GM19025 (cell line): ENCODE measurements around the gene DIRAS3.
"Not testable (repeated sequence)": the region's sequence is repeated elsewhere in the genome, so short reads cannot be mapped to it uniquely, and the experiment has no call there.

Source experiments
- ATAC-seq: cut with Tn5 transposase; IDR thresholded peaks from one replicate; pipeline ENCODE4 v1.9.1; 2021; ENCODE audit warnings: mild to moderate bottlenecking, low read depth, moderate library complexity; ENCODE audit not compliant: unreplicated experiment

Gene DIRAS3

DNA sequence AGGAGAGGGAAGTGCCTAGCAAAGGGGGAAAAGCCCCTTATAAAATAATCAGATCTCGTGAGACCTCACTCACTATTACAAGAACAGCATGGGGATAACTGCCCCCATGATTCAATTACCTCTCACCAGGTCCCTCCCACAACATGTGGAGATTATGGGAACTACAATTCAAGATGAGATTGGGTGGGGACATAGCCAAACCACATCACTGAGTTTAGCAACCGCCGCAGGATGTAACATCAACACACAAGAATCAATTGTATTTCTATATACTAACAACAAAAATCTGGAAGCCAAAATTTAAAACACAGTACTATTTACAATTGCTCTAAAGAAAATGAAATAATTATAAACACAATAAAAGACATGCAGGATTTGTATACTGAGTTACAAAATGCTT lies 21.9 kb downstream of the DIRAS3 start:
- no peak for ATAC-seq

GRCh38 chr1:68024635-68025338 lies 25.6 kb downstream of the DIRAS3 start:
- no peak for ATAC-seq

- ATAC-seq: no peak
Measured at GRCh38 chr1:68016381-68016780, 34.0 kb downstream of the DIRAS3 start.

DNA sequence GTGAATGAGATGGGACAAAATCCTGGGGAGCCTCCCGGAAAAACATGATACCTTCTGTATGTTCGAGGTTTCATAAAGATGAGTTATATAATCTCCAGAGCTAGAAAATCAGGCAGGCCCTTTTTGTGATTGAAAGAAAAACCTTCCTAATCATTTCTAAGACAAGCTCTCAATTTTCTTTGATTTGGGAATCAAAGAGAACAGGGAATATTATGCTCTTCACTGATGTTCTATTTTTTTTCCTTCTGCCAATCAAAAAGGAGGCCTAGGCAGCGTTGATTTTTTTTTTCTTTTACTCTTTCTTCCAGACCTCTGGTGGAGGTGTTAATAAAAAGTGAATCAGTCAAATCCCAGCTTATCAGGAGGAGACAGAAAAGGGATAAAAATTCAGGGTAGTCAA lies 34.5 kb downstream of the DIRAS3 start:
- no peak for ATAC-seq

DNA sequence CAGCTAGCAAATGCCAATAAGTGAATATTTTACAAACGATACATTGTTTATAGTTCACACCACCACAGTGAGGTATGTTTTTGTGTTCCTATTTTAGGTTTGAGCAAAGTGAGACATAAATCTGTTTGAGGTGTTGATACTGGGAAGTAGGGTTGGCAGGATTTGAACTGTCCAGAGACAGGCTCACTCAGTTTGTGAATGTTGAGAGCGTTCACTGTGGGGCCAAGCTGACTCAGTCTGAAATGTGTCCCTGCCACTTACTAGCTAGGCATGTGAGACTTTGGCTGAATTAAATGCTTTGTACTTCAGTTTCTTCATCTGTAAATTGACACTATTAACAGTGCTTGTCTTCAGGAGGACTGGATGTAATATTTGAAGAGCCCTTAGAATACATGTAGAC lies 35.1 kb downstream of the DIRAS3 start:
- ATAC-seq: no peak

DNA sequence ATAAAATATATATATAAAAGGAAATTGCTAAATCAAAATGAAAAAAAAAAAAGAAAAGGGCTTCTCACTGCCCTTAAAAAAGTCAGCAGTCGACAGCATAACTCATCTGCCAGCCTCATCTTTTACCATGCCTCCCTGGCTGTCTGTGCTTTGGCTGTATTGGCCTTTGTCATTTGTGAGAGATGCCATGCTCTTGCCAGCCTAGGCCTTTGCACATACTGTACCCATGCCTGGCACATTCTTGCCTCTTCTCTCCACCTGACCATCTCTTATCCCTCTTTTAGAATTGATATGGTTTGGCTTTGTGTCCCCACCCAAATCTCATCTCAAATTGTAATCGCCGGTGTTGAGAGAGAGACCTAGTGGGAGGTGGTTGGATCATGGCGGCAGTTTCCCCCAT lies 37.1 kb downstream of the DIRAS3 start:
- no peak for ATAC-seq

DNA sequence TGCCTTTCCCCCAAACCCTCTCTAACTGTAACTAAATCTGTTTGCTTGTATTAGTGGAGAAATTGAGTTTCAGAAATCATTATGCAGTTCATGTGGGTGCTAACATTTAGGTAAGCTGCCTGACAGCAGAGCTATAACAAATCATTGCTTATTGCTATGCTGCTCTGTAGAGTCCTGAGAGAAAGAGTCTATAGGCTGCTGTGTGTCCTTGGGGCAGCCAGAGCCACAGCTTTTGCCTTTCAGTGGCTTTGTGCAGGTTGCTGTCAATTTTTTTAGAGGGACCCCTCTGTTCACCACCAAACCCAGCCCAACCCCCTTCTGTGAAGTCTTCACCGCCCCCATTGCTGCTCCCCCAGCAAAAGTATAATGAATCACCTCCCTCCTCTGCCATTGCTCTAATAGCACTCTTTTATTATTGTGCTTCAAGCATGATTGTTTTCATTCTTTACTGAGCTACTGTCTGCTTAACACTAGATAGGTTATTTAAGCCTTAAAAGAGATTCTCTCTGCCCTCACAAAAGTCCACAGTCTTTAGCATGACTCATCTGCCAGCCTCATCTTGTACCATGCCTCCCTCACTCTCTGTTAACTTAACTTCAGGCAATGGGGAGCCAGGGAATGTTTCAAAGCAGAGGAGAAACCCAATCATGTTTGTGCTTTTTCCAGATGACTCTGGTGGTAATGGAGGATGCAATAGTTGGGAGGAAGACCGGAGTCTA lies 38.6 kb downstream of the DIRAS3 start:
- no peak for ATAC-seq

GRCh38 chr1:68010543-68010942 lies 39.9 kb downstream of the DIRAS3 start:
- no peak for ATAC-seq

DNA sequence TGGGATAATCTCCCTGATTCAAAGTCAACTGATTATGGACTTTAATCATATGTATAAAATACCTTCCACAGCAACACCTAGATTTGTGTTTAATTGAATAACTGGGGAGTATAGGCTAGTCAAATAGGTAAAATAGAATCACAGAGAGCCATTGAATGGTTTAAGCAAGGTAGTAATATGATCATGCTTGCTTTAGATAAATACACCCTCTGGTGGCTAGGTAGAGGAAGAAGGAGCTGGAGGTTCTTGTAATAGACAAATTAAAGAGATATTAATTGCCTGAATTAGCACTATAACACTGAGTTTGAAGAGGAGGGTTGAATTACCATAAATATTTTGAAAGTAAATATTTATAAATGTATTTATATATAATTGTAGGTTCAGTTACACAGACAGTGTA lies 40.3 kb downstream of the DIRAS3 start:
- no peak for ATAC-seq

- ATAC-seq: not testable (repeated sequence)
Measured at GRCh38 chr1:68003626-68004025, 46.8 kb downstream of the DIRAS3 start.

GRCh38 chr1:68000191-68000590 lies 50.2 kb downstream of the DIRAS3 start:
- ATAC-seq: no peak

DNA sequence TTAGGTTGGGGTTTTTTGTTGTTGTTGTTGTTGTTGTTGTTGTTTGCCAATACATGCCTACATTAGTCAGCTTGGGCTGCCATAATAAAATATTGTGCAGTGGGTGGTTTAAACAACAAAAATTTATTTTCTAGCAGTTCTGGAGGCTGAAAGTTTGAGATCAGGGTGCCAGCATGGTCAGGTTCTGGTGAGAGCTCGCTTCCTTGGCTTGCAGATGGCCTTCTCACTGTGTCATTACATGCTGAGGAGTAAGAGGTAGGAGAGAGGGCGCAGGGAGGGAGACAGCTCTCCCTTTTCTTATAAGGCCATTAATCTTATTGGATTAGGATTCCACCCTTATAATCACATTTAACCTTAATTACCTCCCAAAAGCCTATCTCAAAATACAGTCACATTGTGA lies 52.7 kb downstream of the DIRAS3 start:
- ATAC-seq: no peak
